Measurements from ENCODE around the gene RGMB. TPM values are rescaled to one million over a fixed set of nuclear protein-coding genes. Genes with fewer than 3 reads are reported as not detected.

RGMB gene
- total RNA-seq, 5 donors from 2014 or later (not counting 1 experiment from before 2014, with no cell fraction given): 14.6 to 22.8 (median 16.8) TPM

GRCh38 chr5:98784411-98784810, 10.9 kb downstream of the RGMB start:
- Histone ChIP-seq H3K4me1 (ENCODE audit: control insufficient read depth in 1 of 2, extremely low read depth in 1 of 2, insufficient read depth in 2 of 2, low read length in 2 of 2) (no peaks in the 10 kb centered on the region), H3K4me3 (ENCODE audit: control insufficient read depth in 1 of 2, extremely low read depth in 1 of 2, low read length in 1 of 2) (no peak overlapping the region), H3K27ac (ENCODE audit: low read length) (no peak overlapping the region), H3K27me3 (replicated peaks in 1 of 2; ENCODE audit: control insufficient read depth in 2 of 2, extremely low read depth in 1 of 2, insufficient read depth in 2 of 2, low read length in 1 of 2) (peaks cover 0 to 3% of the 10 kb centered on the region in 2 experiments), H3K36me3 (ENCODE audit: control insufficient read depth in 2 of 2, extremely low read depth in 1 of 2, insufficient read depth in 1 of 2, low read length in 1 of 2) (peaks cover 3 to 4% of the 10 kb centered on the region in 2 donors), H3K9me3 (no peaks in the 10 kb centered on the region)
- POLR2A ChIA-PET: interaction anchor here (0.5 to 0.6 kb wide), 2 partner anchors 12 to 443 kb away, joined by 3 read pairs; no protein-coding TSS in a partner anchor
- Mint-ChIP-seq H3K4me3 (no peak overlapping the region), H3K4me1 (peaks cover 35 to 44% (median 43%) of the 10 kb centered on the region in 3 donors), H3K9me3 (no peaks in the 10 kb centered on the region), H3K36me3 (peaks cover 35% of the 10 kb centered on the region), H3K27me3 (no peaks in the 10 kb centered on the region), H3K27ac (no peak overlapping the region)
- no peak for DNase-seq
- no peak for ATAC-seq (replicated peaks in 1 of 4)
- CTCF ChIA-PET: interaction anchor here in 1 of 2 donors (1.0 kb wide), 1 partner anchor 10 kb away, joined by 3 read pairs; no protein-coding TSS in a partner anchor

GRCh38 chr5:98785244-98785643, 11.8 kb downstream of the RGMB start:
- Histone ChIP-seq H3K4me1 (ENCODE audit: control insufficient read depth in 1 of 2, extremely low read depth in 1 of 2, insufficient read depth in 2 of 2, low read length in 2 of 2) (no peaks in the 10 kb centered on the region), H3K4me3 (ENCODE audit: control insufficient read depth in 1 of 2, extremely low read depth in 1 of 2, low read length in 1 of 2) (no peak overlapping the region), H3K27me3 (replicated peaks in 1 of 2; ENCODE audit: control insufficient read depth in 2 of 2, extremely low read depth in 1 of 2, insufficient read depth in 2 of 2, low read length in 1 of 2) (no peaks in the 10 kb centered on the region), H3K27ac (ENCODE audit: low read length) (no peak overlapping the region), H3K36me3 (ENCODE audit: control insufficient read depth in 2 of 2, extremely low read depth in 1 of 2, insufficient read depth in 1 of 2, low read length in 1 of 2) (peaks cover 3 to 4% of the 10 kb centered on the region in 2 donors), H3K9me3 (no peaks in the 10 kb centered on the region)
- ChIA-PET CTCF (interaction anchor here in 1 of 2 donors (0.7 to 1.0 kb wide), 4 partner anchors 10 to 584 kb away, joined by 3 to 7 read pairs (median 3); no protein-coding TSS in a partner anchor), POLR2A (interaction anchor here in 1 of 2 donors (0.7 kb wide), 1 partner anchor 14 kb away, joined by 3 read pairs; no protein-coding TSS in a partner anchor)
- H3K4me1 Mint-ChIP-seq: peaks cover 35 to 43% (median 42%) of the 10 kb centered on the region in 3 donors
- no peaks in the 10 kb centered on the region for H3K9me3 Mint-ChIP-seq
- no peak overlapping the region for H3K4me3 Mint-ChIP-seq
- peaks cover 31% of the 10 kb centered on the region for H3K36me3 Mint-ChIP-seq
- no peaks in the 10 kb centered on the region for H3K27me3 Mint-ChIP-seq
- no peak overlapping the region for H3K27ac Mint-ChIP-seq
- ATAC-seq (replicated peaks in 1 of 4) (no peak), DNase-seq (no peak)
- WGBS (ENCODE audit: insufficient coverage): 95% methylated on average over 2 of the region's 3 CpGs

DNA sequence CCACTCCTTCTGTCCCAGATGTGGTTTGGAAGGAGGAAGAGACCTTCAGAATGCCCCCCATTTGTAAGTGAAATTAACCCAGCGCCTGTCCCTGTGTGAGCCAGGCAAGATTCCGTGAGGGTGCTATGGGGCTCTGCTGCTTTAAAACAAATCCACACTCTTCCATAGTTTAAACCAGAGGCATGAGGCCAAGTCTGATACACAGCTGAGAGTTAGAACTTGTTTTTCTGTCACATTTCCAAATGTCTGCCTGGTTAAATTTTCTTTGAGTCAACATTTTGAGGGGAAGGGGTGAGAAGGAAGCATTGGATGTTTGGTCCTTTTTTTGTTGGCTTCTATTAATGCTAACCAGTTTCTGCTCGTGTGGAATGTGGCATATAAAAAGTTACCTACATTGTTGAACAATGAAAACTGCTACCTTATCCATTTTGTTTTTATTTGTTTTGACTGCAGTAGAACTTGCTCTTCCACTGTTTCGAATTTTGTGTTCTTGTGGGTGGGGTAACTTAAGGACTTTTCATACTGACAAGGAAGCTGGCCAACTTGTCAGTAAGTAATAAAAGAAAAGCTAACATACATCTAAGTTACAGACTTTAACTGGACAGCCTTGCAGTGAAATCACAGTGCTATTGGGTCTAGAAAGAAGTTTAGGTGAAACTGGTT, 12.9 kb downstream of the RGMB start:
- Histone ChIP-seq H3K4me3 (ENCODE audit: control insufficient read depth in 1 of 2, extremely low read depth in 1 of 2, low read length in 1 of 2) (no peak overlapping the region), H3K4me1 (ENCODE audit: control insufficient read depth in 1 of 2, extremely low read depth in 1 of 2, insufficient read depth in 2 of 2, low read length in 2 of 2) (no peaks in the 10 kb centered on the region), H3K9me3 (no peaks in the 10 kb centered on the region), H3K27me3 (replicated peaks in 1 of 2; ENCODE audit: control insufficient read depth in 2 of 2, extremely low read depth in 1 of 2, insufficient read depth in 2 of 2, low read length in 1 of 2) (no peaks in the 10 kb centered on the region), H3K27ac (ENCODE audit: low read length) (no peak overlapping the region), H3K36me3 (ENCODE audit: control insufficient read depth in 2 of 2, extremely low read depth in 1 of 2, insufficient read depth in 1 of 2, low read length in 1 of 2) (peaks cover 3 to 4% of the 10 kb centered on the region in 2 donors)
- Mint-ChIP-seq H3K36me3 (peaks cover 28% of the 10 kb centered on the region), H3K9me3 (no peaks in the 10 kb centered on the region), H3K4me3 (no peak overlapping the region), H3K27me3 (no peaks in the 10 kb centered on the region), H3K4me1 (peaks cover 40 to 42% (median 41%) of the 10 kb centered on the region in 3 donors), H3K27ac (no peak overlapping the region)
- CTCF ChIA-PET: interaction anchor here (1.0 to 1.7 kb wide), 3 partner anchors 9 to 17 kb away, joined by 3 to 7 read pairs (median 3); no protein-coding TSS in a partner anchor
- POLR2A ChIA-PET: no interaction called here
- DNase-seq (no peak), ATAC-seq (replicated peaks in 1 of 4) (no peak)
- WGBS (ENCODE audit: insufficient coverage): no CpG with 5 or more reads among the region's 4 CpGs

GRCh38 chr5:98787131-98787719, 13.8 kb downstream of the RGMB start:
- H3K27ac Mint-ChIP-seq: no peak overlapping the region
- Histone ChIP-seq H3K27me3 (replicated peaks in 1 of 2; ENCODE audit: control insufficient read depth in 2 of 2, extremely low read depth in 1 of 2, insufficient read depth in 2 of 2, low read length in 1 of 2) (no peaks in the 10 kb centered on the region), H3K4me3 (ENCODE audit: control insufficient read depth in 1 of 2, extremely low read depth in 1 of 2, low read length in 1 of 2) (no peak overlapping the region), H3K27ac (ENCODE audit: low read length) (no peak overlapping the region), H3K9me3 (no peaks in the 10 kb centered on the region), H3K4me1 (ENCODE audit: control insufficient read depth in 1 of 2, extremely low read depth in 1 of 2, insufficient read depth in 2 of 2, low read length in 2 of 2) (no peaks in the 10 kb centered on the region), H3K36me3 (ENCODE audit: control insufficient read depth in 2 of 2, extremely low read depth in 1 of 2, insufficient read depth in 1 of 2, low read length in 1 of 2) (peaks cover 3 to 4% of the 10 kb centered on the region in 2 donors)
- H3K9me3 Mint-ChIP-seq: no peaks in the 10 kb centered on the region
- peaks cover 19% of the 10 kb centered on the region for H3K36me3 Mint-ChIP-seq
- no peaks in the 10 kb centered on the region for H3K27me3 Mint-ChIP-seq
- ChIA-PET POLR2A (no interaction called here), CTCF (interaction anchor here (1.1 to 1.7 kb wide), 4 partner anchors 8 to 18 kb away, joined by 3 to 6 read pairs (median 4); no protein-coding TSS in a partner anchor)
- H3K4me1 Mint-ChIP-seq: peaks cover 40 to 46% (median 40%) of the 10 kb centered on the region in 3 donors
- DNase-seq: no peak
- WGBS (ENCODE audit: insufficient coverage): 63% methylated on average over 3 of the region's 5 CpGs
- ATAC-seq (replicated peaks in 1 of 4): no peak
- no peak overlapping the region for H3K4me3 Mint-ChIP-seq

GRCh38 chr5:98789029-98789428, 15.6 kb downstream of the RGMB start:
- H3K4me3 ChIP-seq (ENCODE audit: control insufficient read depth in 1 of 2, extremely low read depth in 1 of 2, low read length in 1 of 2): no peak overlapping the region
- Mint-ChIP-seq H3K27me3 (no peaks in the 10 kb centered on the region), H3K9me3 (no peaks in the 10 kb centered on the region), H3K4me3 (no peak overlapping the region), H3K27ac (no peak overlapping the region), H3K4me1 (peaks cover 31 to 36% (median 36%) of the 10 kb centered on the region in 3 donors), H3K36me3 (peaks cover 17% of the 10 kb centered on the region)
- 100% methylated on average over 1 of the region's 3 CpGs for WGBS (ENCODE audit: insufficient coverage)
- H3K4me1 ChIP-seq (ENCODE audit: control insufficient read depth in 1 of 2, extremely low read depth in 1 of 2, insufficient read depth in 2 of 2, low read length in 2 of 2): no peaks in the 10 kb centered on the region
- no peaks in the 10 kb centered on the region for H3K27me3 ChIP-seq (replicated peaks in 1 of 2; ENCODE audit: control insufficient read depth in 2 of 2, extremely low read depth in 1 of 2, insufficient read depth in 2 of 2, low read length in 1 of 2)
- DNase-seq (no peak), ATAC-seq (replicated peaks in 1 of 4) (no peak)
- H3K36me3 ChIP-seq (ENCODE audit: control insufficient read depth in 2 of 2, extremely low read depth in 1 of 2, insufficient read depth in 1 of 2, low read length in 1 of 2): peaks cover 3 to 4% of the 10 kb centered on the region in 2 donors
- H3K9me3 ChIP-seq: no peaks in the 10 kb centered on the region
- no peak overlapping the region for H3K27ac ChIP-seq (ENCODE audit: low read length)
- ChIA-PET POLR2A (no interaction called here), CTCF (interaction anchor here in 1 of 2 donors (1.5 kb wide), 1 partner anchor 17 kb away, joined by 6 read pairs; no protein-coding TSS in a partner anchor)

GRCh38 chr5:98791001-98791519, 17.6 kb downstream of the RGMB start:
- H3K4me3 Mint-ChIP-seq: no peak overlapping the region
- H3K36me3 ChIP-seq (ENCODE audit: control insufficient read depth in 2 of 2, extremely low read depth in 1 of 2, insufficient read depth in 1 of 2, low read length in 1 of 2): peaks cover 3 to 4% of the 10 kb centered on the region in 2 donors
- H3K4me1 Mint-ChIP-seq: peaks cover 12 to 19% (median 17%) of the 10 kb centered on the region in 3 donors
- H3K27ac Mint-ChIP-seq: no peak overlapping the region
- H3K27me3 Mint-ChIP-seq: no peaks in the 10 kb centered on the region
- no peak overlapping the region for H3K4me3 ChIP-seq (ENCODE audit: control insufficient read depth in 1 of 2, extremely low read depth in 1 of 2, low read length in 1 of 2)
- WGBS (ENCODE audit: insufficient coverage): 91% methylated on average over 4 of the region's 7 CpGs
- H3K9me3 ChIP-seq: no peaks in the 10 kb centered on the region
- DNase-seq (no peak), ATAC-seq (replicated peaks in 1 of 4) (no peak)
- ChIA-PET CTCF (interaction anchor here in 1 of 2 donors (1.0 kb wide), 1 partner anchor 22 kb away, joined by 3 read pairs; no protein-coding TSS in a partner anchor), POLR2A (interaction anchor here in 1 of 2 donors (0.6 kb wide), 1 partner anchor 1857 kb away, joined by 3 read pairs; no protein-coding TSS in a partner anchor)
- no peak overlapping the region for H3K27ac ChIP-seq (ENCODE audit: low read length)
- no peaks in the 10 kb centered on the region for H3K27me3 ChIP-seq (replicated peaks in 1 of 2; ENCODE audit: control insufficient read depth in 2 of 2, extremely low read depth in 1 of 2, insufficient read depth in 2 of 2, low read length in 1 of 2)
- no peaks in the 10 kb centered on the region for H3K4me1 ChIP-seq (ENCODE audit: control insufficient read depth in 1 of 2, extremely low read depth in 1 of 2, insufficient read depth in 2 of 2, low read length in 2 of 2)
- peaks cover 14% of the 10 kb centered on the region for H3K36me3 Mint-ChIP-seq
- H3K9me3 Mint-ChIP-seq: no peaks in the 10 kb centered on the region
